Right cardiac atrium (tissue), 5 donors: ENCODE measurements around the gene FSHR. TPM values are rescaled to one million over a fixed set of nuclear protein-coding genes. Genes with fewer than 3 reads are reported as not detected.

Experiments used
- ATAC-seq, 2 donors: fragments of 200-7000 bp; cut with Tn5 transposase; one replicate each; pipeline versions ENCODE4 v1.8.0 to v1.9.1; 2020; ENCODE audit warnings: moderate library complexity in 2 of 2, mild to moderate bottlenecking in 1 of 2
- DNase-seq, 3 donors: peaks; one replicate each; pipeline ENCODE4 v3.0.0-alpha.2; 2020
- H3K27ac ChIP-seq: one replicate; pipeline ENCODE4 v1.5.1; 2013; ENCODE audit warnings: mild to moderate bottlenecking, low read length, control low read depth, moderate library complexity
- H3K27me3 ChIP-seq: one replicate; pipeline ENCODE4 v1.6.1; 2013; ENCODE audit not compliant: control insufficient read depth, insufficient read depth
- H3K4me1 ChIP-seq: one replicate; pipeline ENCODE4 v1.6.1; 2013; ENCODE audit warnings: low read length; ENCODE audit not compliant: control insufficient read depth, insufficient read depth
- H3K4me3 ChIP-seq: one replicate; pipeline ENCODE4 v1.5.1; 2013; ENCODE audit warnings: low read length, control low read depth
- H3K9me3 ChIP-seq: one replicate; pipeline ENCODE4 v1.6.1; 2013; ENCODE audit warnings: low read length; ENCODE audit not compliant: control insufficient read depth
- WGBS: extraction: QIAGEN DNeasy Blood & Tissue Kit; methylation state at CpG from one replicate; pipeline ENCODE4 v1.1.7; 2013; 5-methylcytosine and 5-hydroxymethylcytosine counted together
- intact Hi-C, 4 donors: fragments of 100-400 bp; cut with DNase I; formaldehyde crosslinking; loops; one replicate each; pipeline versions ENCODE4 v1.11.0 to v1.14.0; 2022 to 2023
- polyA plus RNA-seq: library from polyadenylated mRNA; stranded (reverse); fragments of 200-250 nt; gene quantifications from one replicate; pipeline ENCODE4 v1.2.3, GENCODE V29; 2013
- total RNA-seq, 4 donors: library from RNA; stranded (reverse); fragmentation: NEBNext Ultra II Directional; extraction: Animal tissue kit (Norgen Biotek cat#: 25700); gene quantifications; one replicate each; pipeline ENCODE4 v1.2.1, GENCODE V29; 2021
- donor health status: healthy with polysubstance abuse.
- donor health status: DM: no; HTN: yes; CAD: no.
- donor health status: DM: no; HTN: no; CAD: no.
- donor health status: DM: no; HTN: yes; CAD: no; lungs with severe emphysema.
- donor health status: DM: yes; HTN: yes; CAD: no.

The FSHR gene
- total and polyA plus RNA-seq, 5 donors = 0.11 to 0.39 (median 0.22) TPM; not detected in 1

DNA sequence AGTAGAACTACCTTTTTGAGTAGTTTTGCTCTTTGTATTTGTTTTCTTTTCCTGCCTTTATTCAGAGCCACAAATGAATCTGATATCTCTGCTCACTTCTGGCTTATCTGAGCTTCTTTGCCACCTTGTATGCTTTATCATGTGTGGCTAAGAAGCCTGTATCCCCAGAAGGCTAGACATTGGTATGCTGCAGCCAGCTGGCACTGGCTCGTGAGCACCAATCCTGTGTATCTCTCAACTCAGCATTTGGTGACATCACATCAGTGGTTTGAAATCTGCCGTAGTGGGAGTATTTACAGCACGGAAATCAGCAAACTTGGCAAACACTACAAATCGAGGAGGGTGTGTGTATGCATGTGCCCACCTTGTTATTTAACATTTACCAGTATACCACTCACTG is 215.1 kb downstream of the FSHR start:
- H3K4me3 ChIP-seq = no peak overlapping the region
- H3K27me3 ChIP-seq = no peaks in the 10 kb centered on the region
- DNase-seq (no peak), ATAC-seq (no peak)
- H3K27ac ChIP-seq = no peak overlapping the region
- 37% methylated on average over 4 of the region's 4 CpGs for WGBS
- no peaks in the 10 kb centered on the region for H3K9me3 ChIP-seq
- intact Hi-C loops = no loop called here
- peaks cover 7% of the 10 kb centered on the region for H3K4me1 ChIP-seq

DNA sequence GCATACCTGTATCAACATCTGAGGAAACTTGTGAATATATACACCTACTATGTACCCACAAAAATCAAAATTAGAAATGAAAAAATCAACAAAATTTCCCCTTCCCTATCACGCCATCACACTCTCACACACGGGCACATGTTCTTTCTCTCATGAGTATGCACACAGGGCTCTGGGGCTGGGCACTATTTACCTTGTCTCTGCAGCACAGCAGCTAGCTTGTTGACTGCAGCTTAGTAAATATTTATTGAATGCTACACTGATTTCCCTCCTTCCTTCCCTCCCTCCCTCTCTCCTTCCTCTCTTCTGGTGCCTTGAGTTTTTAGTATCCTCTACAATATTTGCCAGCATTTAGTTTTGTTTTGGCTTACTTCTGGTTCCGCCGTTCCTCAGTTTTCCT is 216.1 kb downstream of the FSHR start:
- 91% methylated on average over 4 of the region's 4 CpGs for WGBS
- Histone ChIP-seq H3K4me3 (no peak overlapping the region), H3K4me1 (peaks cover 5% of the 10 kb centered on the region), H3K27ac (no peak overlapping the region), H3K9me3 (no peaks in the 10 kb centered on the region), H3K27me3 (no peaks in the 10 kb centered on the region)
- ATAC-seq (no peak), DNase-seq (no peak)
- intact Hi-C loops = no loop called here

DNA sequence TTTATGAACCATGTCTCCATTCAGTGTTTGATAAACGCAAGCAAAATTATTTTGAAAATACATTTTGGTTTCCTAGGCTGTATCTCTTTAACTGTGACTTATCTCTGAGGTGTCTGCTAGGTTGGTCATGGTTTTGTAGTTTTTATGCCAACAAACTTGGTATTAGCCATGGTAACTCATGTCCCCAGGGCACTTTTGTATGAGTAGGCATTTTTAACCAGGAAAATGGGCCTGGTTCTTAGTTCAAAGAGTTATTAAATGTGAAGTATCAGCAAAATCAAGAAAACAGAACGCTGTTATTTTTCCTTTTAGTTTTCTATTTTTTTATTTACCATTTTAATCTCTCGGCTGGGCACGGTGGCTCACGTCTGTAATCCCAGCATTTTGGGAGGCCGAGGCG is 219.5 kb downstream of the FSHR start:
- no peak for ATAC-seq
- intact Hi-C loops = no loop called here
- no peak overlapping the region for H3K4me3 ChIP-seq
- no peak overlapping the region for H3K27ac ChIP-seq
- no peaks in the 10 kb centered on the region for H3K4me1 ChIP-seq
- DNase-seq = no peak
- H3K27me3 ChIP-seq = no peaks in the 10 kb centered on the region
- 96% methylated on average over 7 of the region's 7 CpGs for WGBS
- H3K9me3 ChIP-seq = no peaks in the 10 kb centered on the region

DNA sequence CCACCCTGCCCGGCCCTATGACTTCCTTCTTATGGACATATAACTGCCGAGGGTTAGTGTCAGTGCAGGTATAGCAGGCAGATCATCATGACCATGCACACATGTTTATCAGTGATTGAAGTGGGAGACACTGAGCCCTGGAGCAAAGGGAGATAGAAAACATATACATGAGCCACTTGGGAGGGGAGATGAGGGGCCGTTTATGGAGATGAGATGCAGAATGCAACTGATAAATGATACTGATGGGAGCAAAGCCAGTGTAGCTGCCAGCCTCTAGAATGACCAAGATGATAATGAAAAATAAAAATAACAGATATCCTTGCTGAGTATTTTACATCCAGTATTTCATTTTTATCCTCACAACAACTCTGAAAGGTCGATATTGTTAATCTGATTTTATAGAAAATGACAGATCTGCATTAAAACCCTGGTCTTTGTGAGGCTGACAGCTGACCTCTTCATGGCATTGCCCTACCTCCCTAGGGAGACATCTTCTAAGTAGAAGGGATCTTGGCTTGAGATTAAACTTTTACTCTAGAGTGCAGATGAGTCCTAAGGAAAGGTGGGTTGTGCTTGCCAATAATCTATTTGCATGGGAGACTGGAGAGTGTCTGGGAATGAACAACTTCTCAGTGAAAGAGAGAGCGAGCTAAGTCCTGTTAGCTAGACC is 220.4 kb downstream of the FSHR start:
- Histone ChIP-seq H3K27me3 (no peaks in the 10 kb centered on the region), H3K4me3 (no peak overlapping the region), H3K27ac (no peak overlapping the region), H3K4me1 (no peaks in the 10 kb centered on the region), H3K9me3 (no peaks in the 10 kb centered on the region)
- no peak for ATAC-seq
- WGBS = 77% methylated on average over 5 of the region's 5 CpGs
- intact Hi-C loops = no loop called here
- DNase-seq = no peak

DNA sequence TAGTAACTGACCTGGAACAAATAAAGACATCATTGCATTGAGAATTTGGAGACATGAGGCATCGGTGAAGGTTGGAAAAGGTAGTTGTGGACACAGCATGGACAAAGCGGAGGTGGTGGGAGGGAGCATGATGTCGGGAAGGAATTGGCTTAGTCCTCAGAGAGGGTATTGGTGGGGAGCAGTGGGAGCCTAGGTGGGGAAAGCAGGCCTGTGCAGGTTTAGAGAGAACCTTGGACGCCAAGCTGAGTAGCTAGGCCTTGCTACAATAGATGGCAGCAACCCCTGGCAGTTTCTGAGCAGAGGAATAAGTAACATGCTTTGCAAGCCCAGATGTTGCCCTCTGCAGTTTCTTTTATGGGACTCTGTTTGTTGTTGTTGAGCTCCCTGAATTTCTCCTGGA is 221.6 kb downstream of the FSHR start:
- intact Hi-C loops = no loop called here
- 92% methylated on average over 4 of the region's 4 CpGs for WGBS

DNA sequence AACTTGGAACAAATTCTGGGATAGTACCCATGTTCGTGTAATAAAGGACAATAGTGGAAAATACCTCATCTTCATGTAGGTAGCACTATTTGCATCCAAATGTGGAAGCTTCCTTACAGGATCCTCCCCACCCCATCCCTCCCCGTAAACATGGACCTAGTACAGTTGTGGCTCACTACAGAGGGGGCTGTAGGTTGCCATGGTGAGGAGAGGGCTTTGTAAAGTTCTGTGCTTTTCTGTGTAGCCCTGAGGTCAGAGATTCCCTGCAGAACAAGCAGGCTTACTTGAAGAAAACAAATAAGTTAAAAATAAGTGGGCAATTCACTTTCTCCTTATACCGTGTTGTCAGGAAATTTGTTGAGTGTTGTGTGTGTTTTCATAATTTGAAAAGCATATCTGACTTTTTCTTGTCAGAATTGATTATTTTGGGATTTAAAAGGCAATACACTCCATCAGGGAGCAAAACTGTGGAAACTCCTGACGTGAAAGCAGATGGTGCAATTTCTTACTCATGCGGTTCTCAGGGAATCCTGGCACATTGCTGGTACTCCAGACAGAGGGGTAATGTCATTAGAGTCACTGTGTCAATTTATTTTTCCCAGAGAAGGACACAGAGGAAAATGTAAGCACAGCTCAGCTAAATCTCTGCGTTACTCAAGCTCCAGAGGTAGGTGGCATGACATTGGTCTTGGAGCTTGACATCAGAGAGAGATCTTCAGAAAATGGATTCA is 224.6 kb downstream of the FSHR start:
- 76% methylated on average over 6 of the region's 6 CpGs for WGBS
- H3K4me1 ChIP-seq = no peaks in the 10 kb centered on the region
- H3K27me3 ChIP-seq = no peaks in the 10 kb centered on the region
- H3K9me3 ChIP-seq = no peaks in the 10 kb centered on the region
- H3K4me3 ChIP-seq = no peak overlapping the region
- no peak overlapping the region for H3K27ac ChIP-seq
- intact Hi-C loops = no loop called here
- DNase-seq (no peak), ATAC-seq (no peak)

More for the DNA sequence above, 221.6 kb downstream of the FSHR start:
- DNase-seq (no peak), ATAC-seq (no peak)
- Histone ChIP-seq H3K9me3 (no peaks in the 10 kb centered on the region), H3K4me1 (no peaks in the 10 kb centered on the region), H3K4me3 (no peak overlapping the region), H3K27me3 (no peaks in the 10 kb centered on the region), H3K27ac (no peak overlapping the region)

DNA sequence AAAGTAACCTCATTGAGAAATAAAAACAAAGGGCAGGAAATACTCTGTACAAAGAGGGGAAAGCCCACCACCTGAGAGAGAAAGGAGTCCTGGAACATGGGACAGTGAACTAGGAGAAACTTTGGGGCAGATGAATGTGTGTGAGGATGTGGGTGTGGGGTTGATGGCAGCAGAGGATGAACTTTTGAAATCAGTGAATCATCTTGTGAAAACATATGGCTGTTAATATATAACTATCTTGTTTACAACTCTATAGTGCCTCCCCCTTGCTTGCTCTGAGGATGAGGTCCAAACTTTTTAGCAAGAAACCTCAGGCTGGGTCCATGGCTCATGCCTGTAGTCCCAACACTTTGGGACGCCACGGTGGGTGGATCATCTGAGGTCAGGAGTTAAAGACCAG is 227.0 kb downstream of the FSHR start:
- 88% methylated on average over 2 of the region's 2 CpGs for WGBS
- DNase-seq = no peak

DNA sequence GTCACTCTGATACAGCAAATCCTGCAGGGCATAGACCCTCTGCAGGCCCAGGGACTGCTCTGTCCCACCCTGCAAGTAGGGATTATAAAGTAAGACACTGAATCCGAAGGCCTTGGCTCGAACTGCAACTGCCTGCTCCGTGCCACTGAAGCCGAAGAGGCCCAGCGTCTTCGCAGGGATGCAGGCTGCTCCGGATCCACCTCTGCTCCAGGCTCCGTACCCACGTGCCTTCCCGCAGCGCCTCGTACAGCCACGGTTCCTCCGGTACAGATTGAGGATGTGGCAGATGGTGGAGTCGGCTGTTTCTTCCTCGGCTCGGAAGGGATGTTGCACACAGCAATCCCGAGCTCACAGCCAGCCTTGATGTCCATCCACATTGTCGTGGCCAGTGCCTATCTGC is 238.4 kb downstream of the FSHR start:
- no peak overlapping the region for H3K4me3 ChIP-seq
- H3K4me1 ChIP-seq = no peaks in the 10 kb centered on the region
- intact Hi-C loops = no loop called here
- H3K27ac ChIP-seq = no peak overlapping the region
- no peaks in the 10 kb centered on the region for H3K9me3 ChIP-seq
- H3K27me3 ChIP-seq = no peaks in the 10 kb centered on the region
- 93% methylated on average over 19 of the region's 19 CpGs for WGBS
- no peak for ATAC-seq
- no peak for DNase-seq

More for the DNA sequence above, 227.0 kb downstream of the FSHR start:
- no peak for ATAC-seq
- intact Hi-C loops = no loop called here
- no peak overlapping the region for H3K27ac ChIP-seq
- no peaks in the 10 kb centered on the region for H3K27me3 ChIP-seq
- no peaks in the 10 kb centered on the region for H3K4me1 ChIP-seq
- H3K4me3 ChIP-seq = no peak overlapping the region
- H3K9me3 ChIP-seq = no peaks in the 10 kb centered on the region

DNA sequence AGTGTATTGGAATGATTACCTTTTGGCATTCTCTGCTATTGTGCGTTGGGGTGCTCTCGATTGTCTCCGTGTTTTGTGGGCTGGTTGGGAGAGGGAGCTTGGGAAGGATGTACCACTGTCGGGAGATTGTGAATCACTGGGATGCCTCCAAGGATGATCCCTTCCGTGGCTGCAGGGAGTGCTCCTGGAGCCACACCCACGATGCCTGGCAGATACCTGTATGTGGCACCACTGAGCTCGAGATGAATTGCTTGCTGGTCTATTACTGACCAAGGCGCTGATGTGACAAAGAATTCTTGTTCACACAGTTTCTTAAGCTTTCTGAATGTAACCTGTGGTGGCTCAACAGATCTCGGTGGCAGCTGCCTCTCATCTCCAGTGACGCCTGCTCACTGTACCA is 239.1 kb downstream of the FSHR start:
- Histone ChIP-seq H3K9me3 (no peaks in the 10 kb centered on the region), H3K4me1 (no peaks in the 10 kb centered on the region), H3K27ac (no peak overlapping the region), H3K27me3 (no peaks in the 10 kb centered on the region), H3K4me3 (no peak overlapping the region)
- ATAC-seq (no peak), DNase-seq (no peak)
- intact Hi-C loops = no loop called here
- 57% methylated on average over 10 of the region's 10 CpGs for WGBS

DNA sequence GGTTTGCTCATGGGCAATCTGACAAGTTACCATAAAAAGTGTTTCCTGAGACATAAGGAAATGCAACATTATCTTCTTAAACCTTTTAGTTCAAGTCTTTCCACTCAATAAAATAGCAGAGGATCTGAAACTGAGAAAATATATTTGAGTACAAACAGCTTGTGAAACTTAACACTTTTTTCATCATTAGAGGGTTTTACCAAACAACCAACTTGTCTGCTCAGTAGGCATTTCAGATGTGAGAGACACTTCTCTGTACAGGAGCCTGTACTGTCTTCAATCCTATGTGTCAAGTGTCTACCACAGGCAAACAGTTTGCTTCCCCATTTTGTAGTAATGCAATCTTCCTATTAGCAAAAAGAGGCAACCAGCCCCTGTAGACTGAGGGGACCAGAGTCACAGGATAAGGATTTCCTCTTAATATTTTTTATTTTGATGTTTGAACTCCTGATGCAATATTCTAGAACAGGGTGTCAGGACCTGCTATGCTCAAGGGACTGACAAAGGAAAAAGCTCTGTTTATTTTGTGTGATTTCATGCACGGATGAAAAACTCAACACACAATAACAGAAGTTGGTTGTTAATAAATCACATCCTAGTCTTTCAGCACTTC is 239.7 kb downstream of the FSHR start:
- no peaks in the 10 kb centered on the region for H3K27me3 ChIP-seq
- intact Hi-C loops = no loop called here
- no peaks in the 10 kb centered on the region for H3K9me3 ChIP-seq
- no peak for DNase-seq
- no peaks in the 10 kb centered on the region for H3K4me1 ChIP-seq
- 16% methylated on average over 1 of the region's 1 CpG for WGBS
- H3K4me3 ChIP-seq = no peak overlapping the region
- no peak overlapping the region for H3K27ac ChIP-seq
- no peak for ATAC-seq
